Limb (tissue), 2 donors: ENCODE data around the gene PJA1.
A peak's percentile ranks its signal among the peaks of the same experiment; 100 is the strongest.

ENCODE experiments used
- DNase-seq, 2 donors: peaks; one replicate each; pipeline ENCODE4 v3.0.0-alpha.2; 2016; ENCODE audit errors: extremely low spot score in 2 of 2

Gene PJA1

GRCh38 chrX:69144838-69145680, 20.2 kb downstream of the PJA1 start:
- no peak for DNase-seq

DNA sequence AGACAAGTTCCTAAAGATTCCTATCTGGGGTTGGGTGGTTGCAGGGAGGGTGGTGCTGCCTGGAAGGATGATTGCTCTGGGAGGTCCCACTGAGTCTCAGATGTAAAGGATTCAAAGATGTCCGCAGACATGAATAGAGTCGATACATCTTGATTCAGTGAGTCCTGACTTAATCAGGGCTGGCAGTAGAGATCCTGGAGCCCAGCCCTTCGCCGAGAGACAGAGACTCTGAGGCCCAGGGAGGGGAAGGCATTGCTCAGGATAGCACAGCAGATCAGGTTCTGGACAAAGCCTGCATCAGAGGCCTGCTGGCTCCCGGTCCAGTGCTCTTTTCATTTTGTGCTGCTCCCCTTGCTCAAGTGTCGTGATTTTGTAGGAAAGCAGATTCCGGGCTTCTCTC, 21.7 kb downstream of the PJA1 start:
- no peak for DNase-seq

GRCh38 chrX:69142788-69143469, 22.3 kb downstream of the PJA1 start:
- peak in 1 of 2 donors; percentile 49 for DNase-seq

- no peak for DNase-seq
Observed at GRCh38 chrX:69140837-69141236, 24.4 kb downstream of the PJA1 start.

- DNase-seq, result no peak
Observed at GRCh38 chrX:69139516-69139915, 25.7 kb downstream of the PJA1 start.

DNA sequence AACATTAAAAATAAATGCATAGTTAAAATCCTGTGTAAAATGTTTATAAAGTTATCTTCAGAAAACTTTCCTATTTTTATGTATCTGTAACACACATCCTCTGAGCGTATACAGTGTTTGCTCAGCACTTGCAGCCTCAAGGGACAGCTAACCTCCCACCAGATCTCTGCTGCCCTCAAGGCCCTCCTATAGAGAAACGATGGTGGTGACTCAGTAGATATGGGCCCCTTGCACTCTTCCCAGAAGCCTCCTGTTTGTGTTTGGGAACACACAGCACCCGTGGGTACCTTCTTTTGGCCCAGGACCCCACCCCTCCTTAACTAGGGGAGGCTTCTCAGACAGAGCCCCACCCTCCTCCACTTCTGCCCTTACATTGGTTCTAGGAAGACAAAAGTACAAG, 26.7 kb downstream of the PJA1 start:
- no peak for DNase-seq

DNA sequence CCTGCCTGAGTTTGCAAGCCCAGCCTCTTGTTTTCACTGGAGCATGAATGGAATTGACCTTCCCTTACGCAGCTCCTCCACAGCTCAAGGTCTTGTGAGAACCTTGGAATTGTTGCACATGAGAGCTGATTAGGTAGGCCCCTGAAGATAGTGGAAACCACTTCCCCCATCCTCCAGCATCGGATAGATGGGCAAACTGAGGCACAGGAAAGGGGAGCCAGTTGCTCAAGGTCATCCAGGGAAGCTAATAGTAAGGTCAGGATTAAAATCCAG, 27.2 kb downstream of the PJA1 start:
- DNase-seq, result no peak

- DNase-seq, result peak in 1 of 2 donors; percentile 51
Observed at GRCh38 chrX:69137371-69138117, 27.7 kb downstream of the PJA1 start.

DNA sequence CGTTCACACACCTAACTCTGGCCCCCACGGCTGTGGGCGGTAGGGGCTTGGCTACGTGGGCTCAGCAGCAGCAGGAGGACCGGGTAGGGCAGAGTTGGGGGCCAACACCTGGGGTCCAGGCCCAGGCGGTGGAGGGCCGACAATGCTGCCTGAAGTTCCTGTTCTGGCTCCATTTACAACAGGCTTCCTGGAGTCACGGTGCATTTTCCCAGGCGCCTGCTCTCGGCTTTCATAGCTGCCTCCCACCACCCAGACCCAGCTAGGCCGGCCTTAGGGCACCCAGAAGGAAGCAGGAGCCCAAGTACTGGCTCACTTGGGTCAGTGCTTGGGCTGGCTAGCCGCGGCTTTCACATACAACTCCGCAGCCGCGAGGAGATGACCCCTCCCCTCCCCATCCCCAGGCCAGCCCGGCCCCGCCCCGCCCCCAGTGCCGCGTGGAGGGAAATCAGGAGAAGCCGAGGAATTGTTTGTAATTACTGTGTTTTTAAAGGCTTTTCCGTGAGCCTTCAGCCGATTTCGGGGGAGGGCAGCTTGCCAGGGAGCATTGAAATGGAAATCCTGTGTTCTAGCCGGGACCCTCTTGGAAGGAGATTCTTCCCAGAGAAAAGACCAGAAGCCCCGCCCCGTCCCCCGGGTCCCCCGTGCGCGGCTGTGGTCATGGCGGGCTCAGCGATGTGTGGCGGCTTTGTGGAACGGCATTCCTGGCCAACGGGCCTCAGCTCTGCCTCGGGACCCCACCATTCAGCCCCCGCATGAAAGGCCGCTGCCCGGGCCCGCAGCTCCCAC, 28.5 kb downstream of the PJA1 start:
- DNase-seq, result peak; percentile 13 to 80

DNA sequence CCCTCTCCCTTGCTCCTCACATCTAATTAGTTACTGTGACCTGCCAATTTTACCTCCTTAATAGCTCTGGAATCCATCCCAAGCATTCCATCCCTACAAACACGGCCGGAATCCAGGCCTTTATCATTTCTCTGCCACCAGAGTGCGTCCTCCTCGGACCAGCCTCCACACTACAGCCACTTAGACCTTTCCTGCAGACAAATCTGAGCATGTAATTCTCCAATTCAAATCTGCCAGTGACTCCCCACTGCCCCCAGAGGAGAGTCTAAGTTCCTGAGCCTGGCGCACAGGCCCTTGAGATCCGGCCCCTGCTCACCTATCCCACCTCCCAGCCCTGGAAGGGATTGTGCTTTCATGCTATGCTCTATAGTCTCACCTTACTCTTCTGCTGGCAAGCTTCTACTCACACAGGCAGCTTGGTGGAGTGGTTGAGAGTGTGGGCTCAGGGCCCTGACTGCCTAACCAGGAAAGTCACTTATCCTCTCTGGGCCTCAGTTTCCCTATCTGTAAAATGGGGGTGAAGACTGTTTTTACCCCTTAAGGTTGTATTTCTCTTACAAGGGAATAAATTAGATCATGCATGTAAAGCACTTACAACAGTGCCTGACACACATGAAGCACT, 31.2 kb downstream of the PJA1 start:
- DNase-seq, result no peak

DNA sequence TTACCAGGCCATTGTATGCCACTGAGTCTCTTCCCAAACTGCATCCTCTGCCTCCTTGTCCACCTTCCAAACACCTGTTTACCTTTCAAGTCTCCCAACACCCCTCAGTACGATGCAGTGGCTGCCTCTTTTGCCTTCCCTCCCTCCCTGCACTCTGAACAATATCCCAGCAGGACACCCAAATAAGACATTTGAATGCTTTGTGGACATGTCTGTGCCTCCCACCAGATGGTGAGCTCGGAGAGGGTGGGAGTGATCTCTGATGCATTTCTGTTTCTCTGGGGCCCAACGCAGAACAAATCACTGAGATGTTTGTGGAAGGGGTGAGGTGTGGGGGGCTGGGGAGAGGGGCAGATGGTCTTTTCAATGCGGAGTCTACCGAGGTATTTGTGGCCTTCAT, 33.4 kb downstream of the PJA1 start:
- DNase-seq, result no peak

GRCh38 chrX:69130439-69130838, 34.8 kb downstream of the PJA1 start:
- DNase-seq, result peak in 1 of 2 donors; percentile 31

- DNase-seq, result no peak
Observed at GRCh38 chrX:69128588-69128987, 36.7 kb downstream of the PJA1 start.

GRCh38 chrX:69127466-69127865, 37.8 kb downstream of the PJA1 start:
- DNase-seq, result no peak

GRCh38 chrX:69126642-69127041, 38.6 kb downstream of the PJA1 start:
- no peak for DNase-seq

GRCh38 chrX:69125094-69125493, 40.2 kb downstream of the PJA1 start:
- DNase-seq, result no peak

DNA sequence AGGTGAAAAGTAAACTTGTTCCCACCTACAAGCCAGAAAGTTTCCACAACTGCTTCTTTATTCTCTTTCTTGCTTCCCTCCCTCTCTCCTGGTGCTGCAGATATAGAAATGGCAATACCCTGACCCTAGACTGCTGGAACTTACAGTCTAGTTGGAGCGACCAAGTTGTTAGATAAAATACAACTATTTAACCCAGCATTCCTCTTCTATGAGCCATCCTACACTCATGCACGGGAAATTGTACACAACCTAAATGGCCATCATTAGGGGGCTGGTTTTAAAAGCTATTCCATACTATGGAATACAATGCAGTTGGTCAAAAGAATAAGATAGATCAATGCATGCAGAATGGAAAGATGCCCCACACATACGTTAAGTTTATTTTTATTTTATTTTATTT, 41.1 kb downstream of the PJA1 start:
- no peak for DNase-seq

DNA sequence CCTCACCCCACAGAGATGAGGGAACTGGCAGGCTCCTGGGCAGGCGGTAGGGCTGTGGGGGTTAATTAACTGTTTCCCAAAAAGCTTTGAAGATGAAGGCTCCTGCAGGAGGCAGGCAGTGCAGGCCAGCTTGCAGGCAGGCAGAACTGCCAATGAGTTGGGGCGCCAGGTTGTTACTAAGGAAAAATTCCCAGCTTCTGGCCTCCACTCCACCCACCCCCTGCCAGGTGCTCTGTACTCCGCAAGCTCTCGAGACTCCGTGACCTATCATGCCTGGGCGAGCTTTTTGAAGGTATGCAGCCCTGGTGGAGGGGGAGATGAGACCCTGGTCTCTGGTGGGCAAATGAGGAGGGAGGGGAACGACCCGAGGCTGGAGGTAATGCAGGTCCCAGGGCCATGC, 41.8 kb downstream of the PJA1 start:
- DNase-seq, result no peak

GRCh38 chrX:69121321-69122000, 43.8 kb downstream of the PJA1 start:
- DNase-seq, result no peak

- no peak for DNase-seq
Observed at GRCh38 chrX:69120476-69120875, 44.8 kb downstream of the PJA1 start.

DNA sequence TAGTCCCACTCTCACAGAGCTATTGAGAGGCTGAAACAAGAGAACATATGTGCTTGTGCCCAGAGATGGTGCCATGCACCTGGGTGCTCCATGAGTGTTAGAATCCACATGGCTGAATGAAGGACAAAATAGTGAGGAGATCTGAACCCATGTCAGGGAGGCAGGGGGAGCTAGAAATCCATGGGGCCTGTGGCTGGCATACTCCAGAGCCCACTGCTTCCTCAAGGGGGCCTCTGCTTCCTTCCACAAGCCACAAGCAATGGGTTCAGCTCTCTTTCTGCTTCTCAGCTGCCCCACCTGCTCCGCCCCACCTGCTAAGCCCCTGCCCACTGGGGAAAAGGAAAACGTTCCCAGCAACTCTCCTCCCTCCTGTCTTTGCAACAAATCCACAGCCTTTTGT, 46.1 kb downstream of the PJA1 start:
- no peak for DNase-seq
